Measurements from ENCODE around the gene CDK5RAP2.

Gene CDK5RAP2

DNA sequence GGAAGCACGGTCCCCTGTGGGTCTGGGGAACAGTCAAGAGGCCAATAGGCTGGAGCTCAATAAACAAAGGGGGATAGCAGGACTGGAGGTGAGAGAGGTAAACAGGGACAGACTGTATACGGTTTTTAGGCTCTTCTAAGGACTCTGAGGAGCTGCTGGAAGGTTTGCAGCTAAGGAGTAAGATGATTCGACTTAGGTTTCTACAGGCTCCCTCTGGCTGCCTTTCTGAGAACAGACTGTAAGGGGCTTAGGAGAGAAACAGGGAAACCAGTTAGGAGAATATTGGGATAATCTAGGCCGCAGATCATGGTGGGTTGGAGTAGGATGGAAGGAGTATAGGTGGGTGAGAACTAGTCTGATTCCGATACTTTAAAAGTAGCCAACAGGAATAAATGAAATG, 10.4 kb downstream of the CDK5RAP2 start:
- TF ChIP-seq GATA3 (IDR thresholded peaks at IDR 0.05; ENCODE audit: low read depth, low read length) (no peak), GATA2 (IDR thresholded peaks at IDR 0.05; ENCODE audit: low read depth, low read length) (no peak)

GRCh38 chr9:120568816-120569215, 11.2 kb downstream of the CDK5RAP2 start:
- TF ChIP-seq GATA2 (IDR thresholded peaks at IDR 0.05; ENCODE audit: low read depth, low read length): no peak
- no peak for TF ChIP-seq GATA3 (IDR thresholded peaks at IDR 0.05; ENCODE audit: low read depth, low read length)

DNA sequence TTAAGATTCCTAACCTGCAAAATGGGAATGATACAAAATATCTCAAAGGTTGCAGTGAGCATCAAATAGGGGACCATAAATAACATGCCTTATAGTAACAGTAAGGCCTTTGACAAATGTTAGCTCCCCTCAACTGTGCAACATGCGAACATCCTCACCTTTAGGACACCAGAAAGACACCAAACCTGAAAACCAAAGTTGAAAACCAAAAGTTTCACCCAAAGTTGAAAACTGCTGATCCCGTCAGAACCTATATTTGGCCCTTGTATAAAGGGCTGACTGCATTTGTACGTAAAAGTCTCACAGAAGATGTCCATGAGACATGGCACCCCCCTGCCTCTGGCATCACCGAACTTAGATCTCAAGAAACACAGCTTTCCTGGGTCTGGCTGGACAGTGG, 12.1 kb downstream of the CDK5RAP2 start:
- TF ChIP-seq GATA2 (IDR thresholded peaks at IDR 0.05; ENCODE audit: low read depth, low read length) (no peak), GATA3 (IDR thresholded peaks at IDR 0.05; ENCODE audit: low read depth, low read length) (no peak)

GRCh38 chr9:120567081-120567480, 12.9 kb downstream of the CDK5RAP2 start:
- TF ChIP-seq GATA3 (IDR thresholded peaks at IDR 0.05; ENCODE audit: low read depth, low read length): no peak
- no peak for TF ChIP-seq GATA2 (IDR thresholded peaks at IDR 0.05; ENCODE audit: low read depth, low read length)

DNA sequence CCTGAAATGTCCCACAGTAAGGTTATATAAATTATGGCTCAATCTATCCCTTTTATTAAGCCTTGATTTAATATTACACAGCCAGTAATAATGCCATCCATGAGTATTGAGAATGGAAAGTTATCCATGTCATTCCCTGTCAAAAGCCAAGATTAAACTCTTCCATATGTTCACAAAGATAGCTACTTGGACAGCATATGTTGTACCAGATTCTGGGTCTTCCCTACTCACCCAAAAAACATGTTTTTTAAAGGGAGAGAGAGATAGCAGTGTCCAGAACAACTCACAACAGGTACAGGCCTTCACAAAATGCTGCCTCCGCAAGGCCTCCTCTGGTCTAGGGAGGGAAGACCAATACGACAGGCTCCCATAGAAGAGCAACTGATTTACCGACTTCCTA, 15.4 kb downstream of the CDK5RAP2 start:
- TF ChIP-seq GATA2 (IDR thresholded peaks at IDR 0.05; ENCODE audit: low read depth, low read length) (no peak), GATA3 (IDR thresholded peaks at IDR 0.05; ENCODE audit: low read depth, low read length) (no peak)

DNA sequence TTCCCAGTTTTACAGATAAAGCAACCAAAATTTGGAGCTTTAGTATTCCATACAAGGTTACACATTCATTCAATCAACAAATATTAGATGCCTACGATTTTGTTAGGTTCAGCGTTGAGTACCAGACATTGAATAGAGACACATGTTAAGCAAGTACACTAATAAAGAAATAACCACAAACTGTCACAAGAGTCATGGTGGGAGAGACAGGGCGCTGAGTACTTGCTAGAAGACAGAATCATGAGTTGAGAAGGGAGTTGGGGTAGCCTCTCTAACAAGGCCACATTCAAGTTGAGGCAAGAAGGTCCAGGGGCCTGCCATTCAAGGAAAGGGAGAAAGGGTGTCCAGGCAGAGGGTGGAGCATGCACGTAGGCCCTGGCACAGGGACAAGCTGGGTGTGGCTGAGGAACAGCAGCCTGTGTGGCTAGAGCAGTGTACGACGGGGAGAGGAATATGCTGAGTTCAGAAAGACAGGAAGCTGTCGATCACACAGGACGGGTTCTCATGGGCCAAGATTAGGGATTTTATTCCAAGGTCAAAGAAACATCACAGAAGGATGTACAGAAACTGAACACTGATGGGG, 17.0 kb downstream of the CDK5RAP2 start:
- TF ChIP-seq GATA2 (IDR thresholded peaks at IDR 0.05; ENCODE audit: low read depth, low read length) (no peak), GATA3 (IDR thresholded peaks at IDR 0.05; ENCODE audit: low read depth, low read length) (no peak)

DNA sequence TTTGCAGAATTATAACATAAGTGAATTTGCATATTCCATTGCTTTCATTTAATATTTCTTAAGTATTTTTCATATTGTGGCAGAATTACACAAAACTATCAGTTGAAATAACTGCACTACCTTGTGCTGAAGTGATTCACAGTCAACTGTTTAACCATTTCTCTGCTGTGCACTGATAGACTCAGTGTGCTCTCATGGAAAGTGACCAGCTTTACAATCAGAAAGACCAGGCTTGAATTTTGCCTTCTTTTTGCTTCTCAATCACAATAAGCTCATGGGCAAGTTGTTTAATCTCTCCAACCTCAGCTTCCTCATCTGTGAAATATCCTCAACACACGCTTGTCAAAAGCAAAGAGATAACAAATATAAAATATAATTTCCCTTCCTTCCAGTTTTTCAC, 18.3 kb downstream of the CDK5RAP2 start:
- TF ChIP-seq GATA2 (IDR thresholded peaks at IDR 0.05; ENCODE audit: low read depth, low read length): no peak
- TF ChIP-seq GATA3 (IDR thresholded peaks at IDR 0.05; ENCODE audit: low read depth, low read length): no peak

- TF ChIP-seq GATA3 (IDR thresholded peaks at IDR 0.05; ENCODE audit: low read depth, low read length) (no peak), GATA2 (IDR thresholded peaks at IDR 0.05; ENCODE audit: low read depth, low read length) (no peak)
Observed at GRCh38 chr9:120559546-120559945, 20.4 kb downstream of the CDK5RAP2 start.

DNA sequence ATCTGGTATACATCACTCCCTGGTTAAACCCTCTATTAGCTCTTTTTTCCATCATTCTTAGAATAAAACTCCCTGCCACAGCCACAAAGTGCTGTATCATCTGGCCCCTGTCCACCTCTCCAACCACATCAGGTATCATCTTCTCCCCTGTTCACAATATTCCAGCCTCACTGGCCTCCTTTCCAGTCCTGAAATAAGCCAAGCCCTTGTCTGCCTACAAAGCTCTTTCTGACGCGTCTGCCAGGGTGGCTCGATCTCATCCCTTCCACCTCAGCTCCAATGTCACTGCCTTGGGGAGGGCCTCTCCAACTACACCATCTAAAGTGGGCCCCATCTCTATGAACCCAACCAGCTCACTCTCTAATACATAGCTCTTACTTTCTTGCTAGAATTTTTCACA, 21.5 kb downstream of the CDK5RAP2 start:
- no peak for TF ChIP-seq GATA2 (IDR thresholded peaks at IDR 0.05; ENCODE audit: low read depth, low read length)
- TF ChIP-seq GATA3 (IDR thresholded peaks at IDR 0.05; ENCODE audit: low read depth, low read length): no peak

DNA sequence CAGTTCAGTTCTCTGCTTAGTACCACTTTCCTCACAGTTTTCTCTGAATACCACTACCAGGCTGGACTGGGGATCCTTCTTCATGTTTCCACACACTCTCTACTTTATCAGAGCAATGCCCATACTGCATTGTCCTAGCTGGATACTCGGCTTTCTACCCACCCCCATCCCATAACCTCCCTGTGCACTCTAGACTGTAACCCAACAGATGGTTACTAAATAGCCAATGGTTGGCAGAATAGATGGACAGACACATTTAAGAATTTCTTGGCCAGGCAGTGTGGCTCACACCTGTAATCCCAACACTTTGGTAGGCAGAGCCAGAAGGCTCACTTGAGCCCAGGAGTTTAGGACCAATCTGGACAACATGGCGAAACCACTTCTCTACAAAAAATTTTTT, 22.8 kb downstream of the CDK5RAP2 start:
- TF ChIP-seq GATA3 (IDR thresholded peaks at IDR 0.05; ENCODE audit: low read depth, low read length): no peak
- TF ChIP-seq GATA2 (IDR thresholded peaks at IDR 0.05; ENCODE audit: low read depth, low read length): no peak

DNA sequence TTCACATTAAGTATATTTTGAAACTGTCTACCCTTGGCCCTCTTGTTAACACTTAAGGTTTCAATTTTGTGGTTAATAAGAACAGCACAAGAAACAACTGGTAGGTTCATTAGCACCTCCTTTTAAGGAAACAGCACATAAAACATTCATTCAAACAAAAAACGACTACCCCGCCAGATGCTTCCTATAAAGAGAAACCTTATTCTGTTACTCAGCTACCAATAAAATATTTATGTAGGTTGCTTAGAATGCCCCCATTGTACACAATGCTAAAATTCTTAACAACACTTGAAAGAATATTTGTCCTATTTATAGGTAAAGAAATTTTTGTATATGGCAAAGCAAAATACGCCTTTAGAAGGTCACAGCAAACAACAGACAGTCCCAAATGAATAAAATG, 23.2 kb downstream of the CDK5RAP2 start:
- TF ChIP-seq GATA3 (IDR thresholded peaks at IDR 0.05; ENCODE audit: low read depth, low read length): no peak
- no peak for TF ChIP-seq GATA2 (IDR thresholded peaks at IDR 0.05; ENCODE audit: low read depth, low read length)

DNA sequence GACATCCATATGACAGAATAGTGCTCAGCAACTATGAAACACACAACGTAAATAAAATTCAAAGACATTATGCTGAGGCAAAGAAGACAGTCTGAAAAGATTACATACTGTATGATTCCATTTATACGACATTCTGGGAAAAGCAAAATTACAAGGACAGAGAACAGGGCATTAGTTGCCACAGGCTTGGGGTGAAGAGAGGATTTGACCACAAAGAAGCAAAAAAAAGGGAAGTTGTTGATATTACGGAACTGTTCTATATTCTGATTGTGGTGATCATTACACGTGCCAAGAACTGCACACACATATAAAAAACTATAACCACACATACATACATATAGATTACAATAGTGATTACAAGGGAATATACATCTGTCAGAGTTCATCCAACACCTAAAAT, 24.1 kb downstream of the CDK5RAP2 start:
- TF ChIP-seq GATA2 (IDR thresholded peaks at IDR 0.05; ENCODE audit: low read depth, low read length) (no peak), GATA3 (IDR thresholded peaks at IDR 0.05; ENCODE audit: low read depth, low read length) (no peak)

- no peak for TF ChIP-seq GATA3 (IDR thresholded peaks at IDR 0.05; ENCODE audit: low read depth, low read length)
- no peak for TF ChIP-seq GATA2 (IDR thresholded peaks at IDR 0.05; ENCODE audit: low read depth, low read length)
Observed at GRCh38 chr9:120545701-120546550, 34.0 kb downstream of the CDK5RAP2 start.

- TF ChIP-seq GATA2 (IDR thresholded peaks at IDR 0.05; ENCODE audit: low read depth, low read length) (no peak), GATA3 (IDR thresholded peaks at IDR 0.05; ENCODE audit: low read depth, low read length) (no peak)
Observed at GRCh38 chr9:120544441-120544840, 35.5 kb downstream of the CDK5RAP2 start.

All from SH-SY5Y (cell line).